Activated B cell treated with CpG ODN at 0.5 μM for 24 hours (primary cell): ENCODE data around the gene FAM163A. TPM values are rescaled to one million over a fixed set of nuclear protein-coding genes. Genes with fewer than 3 reads are reported as not detected.

Source experiments
- ATAC-seq: fragments of 200-7000 bp; cut with Tn5 transposase; one replicate; pipeline ENCODE4 v1.10.0; 2021; ENCODE audit warnings: low read depth, mild to moderate bottlenecking, moderate library complexity
- CTCF ChIA-PET: fragments of 350-600 bp; sonication (Branson Sonifier 250); formaldehyde crosslinking; loops from one replicate; lab custom pipeline; 2021; ENCODE audit warnings: antibody characterized with exemption; lab: Charles Lee
- POLR2A ChIA-PET: fragments of 350-600 bp; sonication (Branson Sonifier 250); formaldehyde crosslinking; loops from one replicate; lab custom pipeline; 2021; ENCODE audit warnings: antibody characterized with exemption; lab: Charles Lee
- DNase-seq: peaks from one replicate; pipeline ENCODE4 v3.0.0; 2022
- H3K27ac Mint-ChIP-seq: one replicate; pipeline ENCODE4 v1.8.0; 2020; ENCODE audit warnings: mixed read lengths
- H3K27me3 Mint-ChIP-seq: one replicate; pipeline ENCODE4 v1.8.0; 2021; ENCODE audit warnings: mixed read lengths
- H3K36me3 Mint-ChIP-seq: one replicate; pipeline ENCODE4 v1.8.0; 2021; ENCODE audit warnings: low read depth, mixed read lengths
- H3K4me1 Mint-ChIP-seq: one replicate; pipeline ENCODE4 v1.8.0; 2021; ENCODE audit warnings: mixed read lengths
- H3K4me3 Mint-ChIP-seq: one replicate; pipeline ENCODE4 v1.8.0; 2020; ENCODE audit warnings: mild to moderate bottlenecking, mixed read lengths
- H3K9me3 Mint-ChIP-seq: one replicate; pipeline ENCODE4 v1.8.0; 2020; ENCODE audit warnings: mixed read lengths
- intact Hi-C: fragments of 100-400 bp; cut with micrococcal nuclease; formaldehyde crosslinking; loops from one replicate; pipeline ENCODE4 v1.15.1; 2024
- total RNA-seq: library from RNA; stranded (reverse); gene quantifications from 2 replicates; pipeline ENCODE4 v1.2.3, GENCODE V29; 2022
- TF ChIP-seq, protein P1 (sequence below): fragments of 200-600 bp; IDR thresholded peaks from one replicate; pipeline ENCODE4 v1.8.0; 2022; ENCODE audit warnings: antibody characterized with exemption, mild to moderate bottlenecking

FAM163A gene
- total RNA-seq, 1 donor from 2014 or later = not detected

DNA sequence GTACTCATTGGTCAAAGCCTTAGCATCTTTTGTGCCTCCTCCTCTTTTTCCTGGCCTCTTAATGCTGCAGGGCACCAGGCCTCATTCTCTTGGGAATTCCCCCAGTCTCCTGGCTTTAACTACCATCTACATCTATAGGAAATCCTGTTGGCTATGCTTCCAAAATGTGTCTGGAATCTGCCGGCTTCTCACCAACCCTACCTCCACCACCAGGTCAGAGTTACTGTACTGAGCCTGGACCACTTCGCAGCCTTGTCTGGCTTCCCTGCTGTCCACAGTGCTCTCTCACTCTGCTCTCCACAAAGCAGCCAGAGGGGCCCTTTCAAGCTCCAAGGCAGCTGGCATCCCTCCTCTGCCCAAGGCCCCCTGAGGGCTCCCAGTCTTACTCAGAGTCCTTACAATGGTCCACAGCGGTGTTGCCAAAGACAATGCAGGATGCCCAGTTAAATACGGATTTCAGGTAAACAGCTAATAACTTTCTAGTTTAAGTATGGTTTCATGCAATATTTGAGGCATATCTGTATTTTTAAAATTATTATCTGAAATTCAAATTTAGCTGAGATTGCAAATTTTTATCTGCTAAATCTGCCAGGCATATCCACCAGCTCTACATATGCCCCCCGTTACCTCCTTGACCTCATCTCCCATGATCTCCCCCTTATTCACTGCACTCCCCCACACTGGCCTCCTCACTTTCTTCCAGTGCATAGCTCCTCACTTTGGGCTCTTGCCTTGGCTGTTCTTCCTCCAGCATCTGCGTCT, 34.5 kb upstream of the FAM163A start:
- no peak for ATAC-seq
- peaks cover 12% of the 10 kb centered on the region for H3K27me3 Mint-ChIP-seq
- intact Hi-C loops = no loop called here
- H3K36me3 Mint-ChIP-seq = no peaks in the 10 kb centered on the region
- H3K9me3 Mint-ChIP-seq = peaks cover 11% of the 10 kb centered on the region
- no peak for DNase-seq
- no peak overlapping the region for H3K27ac Mint-ChIP-seq
- ChIA-PET CTCF (interaction anchor here (1.1 to 1.8 kb wide), 2 partner anchors 103 to 106 kb away, joined by 4 to 5 read pairs; no protein-coding TSS in a partner anchor), POLR2A (no interaction called here)
- H3K4me3 Mint-ChIP-seq = no peak overlapping the region
- H3K4me1 Mint-ChIP-seq = peaks cover 4% of the 10 kb centered on the region
- TF ChIP-seq, protein P1, sequence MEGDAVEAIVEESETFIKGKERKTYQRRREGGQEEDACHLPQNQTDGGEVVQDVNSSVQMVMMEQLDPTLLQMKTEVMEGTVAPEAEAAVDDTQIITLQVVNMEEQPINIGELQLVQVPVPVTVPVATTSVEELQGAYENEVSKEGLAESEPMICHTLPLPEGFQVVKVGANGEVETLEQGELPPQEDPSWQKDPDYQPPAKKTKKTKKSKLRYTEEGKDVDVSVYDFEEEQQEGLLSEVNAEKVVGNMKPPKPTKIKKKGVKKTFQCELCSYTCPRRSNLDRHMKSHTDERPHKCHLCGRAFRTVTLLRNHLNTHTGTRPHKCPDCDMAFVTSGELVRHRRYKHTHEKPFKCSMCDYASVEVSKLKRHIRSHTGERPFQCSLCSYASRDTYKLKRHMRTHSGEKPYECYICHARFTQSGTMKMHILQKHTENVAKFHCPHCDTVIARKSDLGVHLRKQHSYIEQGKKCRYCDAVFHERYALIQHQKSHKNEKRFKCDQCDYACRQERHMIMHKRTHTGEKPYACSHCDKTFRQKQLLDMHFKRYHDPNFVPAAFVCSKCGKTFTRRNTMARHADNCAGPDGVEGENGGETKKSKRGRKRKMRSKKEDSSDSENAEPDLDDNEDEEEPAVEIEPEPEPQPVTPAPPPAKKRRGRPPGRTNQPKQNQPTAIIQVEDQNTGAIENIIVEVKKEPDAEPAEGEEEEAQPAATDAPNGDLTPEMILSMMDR = no peak

DNA sequence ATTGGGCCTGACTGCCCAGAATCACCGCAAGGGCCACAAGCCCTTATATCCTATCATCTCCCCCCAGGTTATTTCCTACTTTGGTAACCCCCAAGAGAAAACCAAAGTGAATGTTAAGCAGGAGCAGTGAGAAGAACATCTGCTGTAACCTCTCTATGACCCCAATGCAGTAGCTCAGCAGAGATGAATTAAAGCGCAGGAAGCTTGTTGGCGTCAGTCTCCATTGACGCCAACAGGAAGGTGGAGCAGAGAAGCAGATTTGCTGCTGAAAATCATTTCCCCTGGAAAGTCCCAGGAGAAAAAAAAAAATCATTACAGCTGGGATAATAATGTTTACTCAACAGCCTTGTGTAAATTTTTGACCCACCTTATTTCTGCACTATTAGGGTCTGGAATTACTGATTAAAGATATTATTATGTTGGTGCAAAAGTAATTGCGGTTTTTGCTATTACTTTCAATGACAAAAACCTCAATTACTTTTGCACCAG, 33.2 kb upstream of the FAM163A start:
- POLR2A ChIA-PET = no interaction called here
- intact Hi-C loops = no loop called here
- DNase-seq (no peak), ATAC-seq (no peak)
- TF ChIP-seq, protein P1 = no peak
- no peaks in the 10 kb centered on the region for H3K36me3 Mint-ChIP-seq
- no peak overlapping the region for H3K4me3 Mint-ChIP-seq
- H3K4me1 Mint-ChIP-seq = peaks cover 4% of the 10 kb centered on the region
- H3K27me3 Mint-ChIP-seq = peaks cover 12% of the 10 kb centered on the region
- no peak overlapping the region for H3K27ac Mint-ChIP-seq
- peaks cover 19% of the 10 kb centered on the region for H3K9me3 Mint-ChIP-seq
- CTCF ChIA-PET = interaction anchor here (0.6 to 1.8 kb wide), 4 partner anchors 9 to 469 kb away, joined by 3 to 5 read pairs (median 4); no protein-coding TSS in a partner anchor

DNA sequence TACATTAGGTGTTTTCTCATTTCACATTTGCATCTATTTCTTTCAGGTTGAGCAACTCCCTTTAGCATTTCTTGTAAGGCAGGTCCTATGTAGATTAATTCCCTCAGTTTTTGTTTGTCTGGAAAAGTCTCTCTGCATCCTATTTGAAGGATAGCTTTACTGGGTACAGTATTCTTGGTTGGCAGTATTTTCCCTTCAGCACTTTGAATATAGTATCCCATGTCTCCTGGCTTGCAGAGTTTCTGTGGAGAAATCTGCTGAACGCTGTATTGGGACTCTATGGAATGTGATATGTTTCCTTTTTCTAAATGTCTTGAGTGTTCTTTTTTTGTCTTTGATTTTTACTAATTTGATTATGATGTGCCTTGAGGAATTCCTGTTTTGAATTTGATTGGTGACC, 28.9 kb upstream of the FAM163A start:
- TF ChIP-seq, protein P1 = no peak
- H3K4me3 Mint-ChIP-seq = no peak overlapping the region
- no peaks in the 10 kb centered on the region for H3K36me3 Mint-ChIP-seq
- CTCF ChIA-PET = no interaction called here
- H3K27ac Mint-ChIP-seq = no peak overlapping the region
- peaks cover 4% of the 10 kb centered on the region for H3K4me1 Mint-ChIP-seq
- POLR2A ChIA-PET = no interaction called here
- H3K9me3 Mint-ChIP-seq = peaks cover 50% of the 10 kb centered on the region
- intact Hi-C loops = no loop called here
- DNase-seq (no peak), ATAC-seq (no peak)
- H3K27me3 Mint-ChIP-seq = peaks cover 10% of the 10 kb centered on the region

DNA sequence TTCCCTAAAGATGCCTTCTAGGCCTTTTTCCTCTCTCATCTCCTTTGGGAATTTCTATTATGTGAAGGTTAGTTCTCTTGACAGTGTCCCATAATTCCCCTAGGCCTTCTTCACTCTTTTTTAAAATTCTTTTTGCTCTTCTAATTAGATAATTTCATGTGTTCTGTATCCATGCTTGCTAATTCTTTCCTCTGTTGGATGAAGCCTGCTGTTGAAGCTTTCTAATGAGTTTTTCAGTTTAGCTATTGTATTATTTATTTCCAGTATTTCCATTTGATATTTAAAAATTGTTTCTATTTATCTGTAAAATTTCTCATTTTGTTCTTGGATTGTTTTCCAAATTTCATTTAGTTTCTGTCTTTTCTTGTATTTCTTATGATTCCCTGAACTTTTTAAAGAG, 28.5 kb upstream of the FAM163A start:
- H3K27ac Mint-ChIP-seq = no peak overlapping the region
- TF ChIP-seq, protein P1 = no peak
- H3K9me3 Mint-ChIP-seq = peaks cover 54% of the 10 kb centered on the region
- DNase-seq (no peak), ATAC-seq (no peak)
- CTCF ChIA-PET = no interaction called here
- POLR2A ChIA-PET = no interaction called here
- H3K4me3 Mint-ChIP-seq = no peak overlapping the region
- H3K27me3 Mint-ChIP-seq = peaks cover 10% of the 10 kb centered on the region
- no peaks in the 10 kb centered on the region for H3K36me3 Mint-ChIP-seq
- peaks cover 3% of the 10 kb centered on the region for H3K4me1 Mint-ChIP-seq
- intact Hi-C loops = no loop called here

DNA sequence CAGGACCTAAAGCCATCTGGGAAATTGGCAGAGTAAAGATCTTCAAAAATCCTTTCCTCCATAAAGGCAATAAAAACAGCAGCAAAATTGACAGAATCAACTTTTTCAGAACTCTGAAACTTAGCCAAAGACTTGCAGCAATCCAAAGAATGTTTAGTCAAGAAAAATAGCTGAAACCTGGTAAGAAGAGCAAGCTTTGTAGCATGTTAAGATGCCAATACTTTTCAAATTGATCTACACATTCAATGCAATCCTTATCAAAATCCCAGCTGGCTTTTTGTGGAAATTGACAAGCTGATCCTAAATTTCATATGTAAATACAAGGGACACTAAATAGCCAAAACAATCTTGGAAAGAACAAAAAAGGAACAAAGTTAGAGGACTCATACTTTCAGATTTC, 23.8 kb upstream of the FAM163A start:
- Mint-ChIP-seq H3K4me1 (no peaks in the 10 kb centered on the region), H3K27ac (no peak overlapping the region), H3K4me3 (no peak overlapping the region), H3K27me3 (no peaks in the 10 kb centered on the region), H3K9me3 (peaks cover 54% of the 10 kb centered on the region), H3K36me3 (no peaks in the 10 kb centered on the region)
- ChIA-PET CTCF (interaction anchor here (1.0 kb wide), 1 partner anchor 13 kb away, joined by 3 read pairs; no protein-coding TSS in a partner anchor), POLR2A (no interaction called here)
- DNase-seq (no peak), ATAC-seq (no peak)
- intact Hi-C loops = no loop called here
- TF ChIP-seq, protein P1 = no peak
